Right lung (tissue), 5 donors: ENCODE data around the gene FUT6. TPM values are rescaled to one million over a fixed set of nuclear protein-coding genes. Genes with fewer than 3 reads are reported as not detected.
A peak's percentile ranks its signal among the peaks of the same experiment; 100 is the strongest.

Source experiments
- DNase-seq, 2 donors: peaks; one replicate each; pipeline ENCODE4 v3.0.0-alpha.2; 2013
- polyA plus RNA-seq, 5 donors: library from polyadenylated mRNA; unstranded; fragments of 120-200 nt; gene quantifications; one replicate each; pipeline versions ENCODE4 v1.2.1 to v1.2.3, GENCODE V29; 2013; ENCODE audit warnings: inconsistent platforms in 1 of 5, low replicate concordance in 1 of 5; ENCODE audit not compliant: insufficient read length in 5 of 5, insufficient read depth in 1 of 5

Gene FUT6
- polyA plus RNA-seq, 5 donors: 0.46 to 0.84 (median 0.71) TPM

DNA sequence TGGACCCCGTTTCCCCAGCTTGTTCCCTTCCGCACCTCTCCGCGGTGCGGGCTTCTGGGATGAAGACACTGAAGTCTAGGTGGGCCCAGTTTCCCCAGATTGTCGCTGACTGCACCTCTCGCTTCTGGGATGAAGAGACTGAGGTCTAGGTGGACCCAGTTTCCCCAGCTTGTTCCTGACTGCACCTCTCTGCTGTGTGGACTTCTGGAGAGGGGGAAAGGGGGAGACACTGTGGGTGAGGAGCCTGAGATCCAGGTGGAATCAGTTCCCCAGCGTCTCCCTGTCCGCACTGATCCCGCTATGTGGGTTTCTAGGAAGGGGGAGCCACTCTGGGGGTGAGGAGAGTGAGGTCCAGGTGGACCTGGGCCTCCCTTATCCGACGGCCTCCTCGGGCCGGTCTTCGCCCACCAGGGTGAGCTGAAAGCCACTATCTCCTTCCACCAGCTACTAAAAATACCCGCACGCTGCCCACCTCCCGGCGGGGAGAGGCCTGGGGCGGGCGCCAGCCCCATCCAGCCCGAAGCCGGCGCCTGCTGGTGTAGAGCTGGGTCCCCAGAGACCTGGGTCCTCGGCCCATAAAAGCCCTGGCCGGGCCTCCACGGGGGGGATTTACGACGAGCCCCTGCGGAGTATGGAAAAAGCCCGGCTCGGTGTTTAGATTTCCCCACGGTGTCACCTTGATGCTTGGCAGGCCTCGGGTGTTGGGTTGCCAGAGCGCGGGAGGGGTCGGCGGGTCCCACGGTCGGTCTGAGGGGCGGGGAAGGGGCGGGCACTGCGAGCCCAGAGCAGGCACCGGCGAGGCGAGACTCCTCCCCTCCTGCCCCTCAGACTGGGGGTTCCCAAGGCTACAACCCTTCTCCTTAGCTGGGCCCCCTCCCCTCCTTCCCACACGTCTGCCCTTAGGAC lies 10.6 kb downstream of the FUT6 start:
- DNase-seq: peak in 1 of 2 donors; percentile 51

GRCh38 chr19:5827891-5828660 lies 11.4 kb downstream of the FUT6 start:
- DNase-seq: peak; percentile 94

DNA sequence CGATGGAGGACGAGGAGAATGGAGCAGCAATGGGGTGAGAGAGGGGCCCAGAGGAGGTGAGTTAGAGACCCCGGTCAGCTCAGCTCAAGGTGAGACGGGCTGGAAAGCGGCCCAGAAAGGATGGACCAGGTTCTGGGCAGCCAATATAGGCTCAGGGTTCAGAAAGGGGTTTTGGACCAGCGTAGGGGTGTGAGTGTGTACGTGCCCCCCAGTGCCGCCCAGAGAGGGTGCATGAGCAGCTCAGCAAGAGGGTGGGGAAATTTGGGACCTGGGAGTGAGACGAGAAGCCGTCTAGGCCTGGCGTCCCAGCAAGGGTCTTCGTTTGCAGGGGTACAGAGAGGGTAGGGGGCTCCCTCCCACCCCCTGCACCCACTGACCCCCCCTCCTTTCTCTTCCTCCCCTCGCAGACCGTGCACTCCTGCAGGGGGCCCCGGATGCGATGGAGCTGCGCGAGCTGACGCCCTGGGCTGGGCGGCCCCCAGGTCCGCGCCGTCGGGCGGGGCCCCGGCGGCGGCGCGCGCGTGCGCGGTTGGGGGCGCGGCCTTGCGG lies 12.1 kb downstream of the FUT6 start:
- no peak for DNase-seq

DNA sequence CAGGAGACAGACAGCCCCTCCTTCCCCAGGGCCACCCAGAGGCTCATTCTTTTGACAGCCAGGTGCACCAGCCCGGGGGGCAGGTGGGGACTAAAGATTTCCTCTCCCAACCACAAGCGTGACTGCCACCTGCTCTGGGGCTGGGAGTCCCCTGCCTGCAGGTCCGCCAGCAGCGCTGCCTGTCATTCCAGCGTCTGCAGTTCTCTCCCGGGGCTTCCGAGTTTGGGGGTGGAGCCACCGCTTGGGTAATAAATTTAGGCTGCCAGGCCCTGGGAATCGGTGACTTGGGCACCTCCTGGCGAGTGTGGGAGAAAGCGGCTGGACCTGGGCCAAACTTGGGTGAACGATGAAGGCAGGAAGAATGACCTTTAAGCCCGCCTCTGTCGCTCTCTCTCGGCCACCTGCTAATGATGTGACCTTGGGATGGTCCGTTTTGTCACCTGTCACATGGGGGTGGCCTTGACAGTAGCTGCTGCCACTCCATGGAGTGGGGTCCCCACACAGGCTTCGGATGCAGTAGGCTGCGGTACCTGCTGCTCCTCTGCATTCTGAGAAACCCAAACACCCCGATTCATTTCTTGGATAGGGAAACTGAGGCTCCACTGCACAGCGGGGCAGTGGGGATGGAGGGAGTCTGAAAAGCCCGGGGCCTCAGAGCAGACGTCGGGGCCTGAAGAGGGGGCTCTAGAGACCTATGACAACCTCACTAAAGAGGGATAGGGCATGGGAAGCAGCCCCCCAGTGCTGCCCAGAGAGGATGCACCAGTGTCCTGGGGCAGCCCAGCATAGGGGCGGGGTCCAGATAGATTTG lies 12.8 kb downstream of the FUT6 start:
- no peak for DNase-seq

DNA sequence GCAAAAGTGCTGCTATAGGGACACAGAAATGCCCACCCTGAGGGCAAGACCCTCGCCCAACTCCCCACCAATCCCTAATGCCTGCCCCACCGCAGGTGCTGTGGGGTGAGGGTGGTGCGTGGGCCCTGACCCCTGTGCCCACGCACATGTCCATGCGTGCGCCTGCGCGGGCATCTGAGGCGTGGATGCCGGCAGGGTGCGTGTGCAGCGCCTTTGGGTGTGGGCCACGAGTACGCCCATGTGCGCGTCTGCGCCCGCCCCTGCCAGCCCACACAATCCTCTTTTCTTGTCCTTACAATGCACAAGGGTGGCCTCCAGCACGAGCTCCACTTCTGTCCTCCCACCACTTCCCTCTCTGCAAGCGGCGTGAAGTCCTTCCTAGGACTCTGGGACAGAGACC lies 14.3 kb downstream of the FUT6 start:
- no peak for DNase-seq

GRCh38 chr19:5824751-5825150 lies 14.8 kb downstream of the FUT6 start:
- DNase-seq: no peak

- DNase-seq: no peak
Observed at GRCh38 chr19:5823579-5824281, 15.8 kb downstream of the FUT6 start.

GRCh38 chr19:5822181-5822844 lies 17.2 kb downstream of the FUT6 start:
- no peak for DNase-seq

DNA sequence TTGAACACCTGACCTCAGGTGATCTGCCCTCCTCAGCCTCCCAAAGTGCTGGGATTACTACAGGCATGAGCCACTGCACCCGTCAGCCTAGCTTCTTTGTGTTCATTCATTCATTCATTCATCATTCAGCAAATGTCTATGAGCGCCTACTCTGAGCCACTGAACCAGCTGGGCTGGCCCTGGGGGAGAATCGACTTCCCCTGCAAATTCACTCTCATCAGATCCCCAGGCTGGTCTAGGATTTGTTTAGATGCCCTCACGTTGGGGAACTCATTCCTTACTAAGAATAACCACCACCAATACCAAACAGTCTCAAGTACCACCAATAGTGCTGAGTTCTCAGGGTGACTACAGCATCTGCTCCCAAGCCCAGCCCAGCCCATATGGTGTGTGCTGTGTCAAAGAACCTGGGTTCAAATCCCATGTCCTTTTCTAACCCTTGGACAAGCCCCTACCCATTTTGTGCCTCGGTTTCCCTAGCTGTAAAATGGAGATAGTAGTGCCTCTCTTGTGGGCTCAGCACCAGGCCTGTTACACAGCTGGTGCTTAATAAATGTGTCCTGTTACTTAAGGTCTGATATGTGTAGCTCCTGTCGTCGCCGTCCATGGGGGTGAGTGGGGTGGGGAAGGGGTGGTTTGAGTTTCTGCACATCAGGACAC lies 17.9 kb downstream of the FUT6 start:
- DNase-seq: no peak

DNA sequence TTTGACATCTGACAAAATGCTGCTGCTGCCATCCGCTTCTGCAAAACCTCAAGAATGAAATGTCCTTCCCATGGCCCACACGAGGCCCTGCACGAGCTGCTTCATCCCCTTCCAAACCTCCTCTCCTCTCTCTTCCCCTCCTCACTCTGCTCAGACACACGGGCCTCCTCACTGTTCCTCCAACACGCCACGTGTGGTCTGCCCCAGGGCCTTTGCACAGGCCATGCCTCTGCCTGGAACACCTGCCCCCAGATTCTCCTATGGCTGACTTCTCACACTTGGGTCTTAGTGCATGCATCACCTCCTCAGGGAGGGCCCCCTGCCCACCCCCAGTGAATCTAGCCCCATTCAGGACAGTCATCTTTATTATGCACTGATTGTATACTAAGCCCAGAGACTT lies 18.7 kb downstream of the FUT6 start:
- no peak for DNase-seq

GRCh38 chr19:5818594-5818993 lies 20.9 kb downstream of the FUT6 start:
- DNase-seq: no peak

DNA sequence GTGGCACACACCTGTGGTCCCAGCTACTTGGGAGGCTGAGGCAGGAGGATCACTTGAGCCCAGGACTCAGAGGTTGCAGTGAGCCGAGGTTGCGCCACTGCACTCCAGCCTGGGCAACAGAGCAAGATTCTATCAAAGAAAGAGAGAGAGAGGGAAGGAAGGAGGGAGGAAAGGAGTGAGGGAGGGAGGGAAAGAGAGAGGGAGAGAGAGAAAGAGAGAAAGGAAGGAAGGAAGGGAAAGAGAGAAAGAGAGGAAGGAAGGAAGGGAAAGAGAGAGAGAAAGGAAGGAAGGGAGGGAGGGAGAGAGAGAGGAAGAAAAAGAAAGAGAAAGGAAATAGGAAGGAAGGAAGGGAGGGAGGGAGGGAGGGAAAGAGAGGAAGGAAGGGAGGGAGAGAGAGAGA lies 22.3 kb downstream of the FUT6 start:
- no peak for DNase-seq

DNA sequence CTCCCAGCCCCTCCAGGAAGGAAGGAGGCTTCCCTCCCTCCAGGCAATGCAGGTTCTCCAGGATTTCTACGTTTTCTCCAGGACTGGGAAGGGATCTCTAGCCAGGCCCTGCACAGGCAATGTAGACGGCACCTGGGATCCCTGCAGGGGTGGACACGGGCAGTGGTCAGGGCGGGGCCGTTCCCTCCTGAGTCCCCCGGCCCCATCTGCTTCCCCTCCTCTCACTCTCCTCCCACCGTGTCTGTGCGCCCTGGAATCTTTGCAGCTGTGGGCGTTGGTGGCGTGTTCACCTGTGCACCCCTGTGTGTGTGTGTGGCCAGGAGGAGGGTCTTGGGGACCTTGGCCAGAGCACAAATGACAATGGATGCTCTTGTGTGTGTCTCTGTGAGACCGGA lies 24.7 kb downstream of the FUT6 start:
- no peak for DNase-seq

DNA sequence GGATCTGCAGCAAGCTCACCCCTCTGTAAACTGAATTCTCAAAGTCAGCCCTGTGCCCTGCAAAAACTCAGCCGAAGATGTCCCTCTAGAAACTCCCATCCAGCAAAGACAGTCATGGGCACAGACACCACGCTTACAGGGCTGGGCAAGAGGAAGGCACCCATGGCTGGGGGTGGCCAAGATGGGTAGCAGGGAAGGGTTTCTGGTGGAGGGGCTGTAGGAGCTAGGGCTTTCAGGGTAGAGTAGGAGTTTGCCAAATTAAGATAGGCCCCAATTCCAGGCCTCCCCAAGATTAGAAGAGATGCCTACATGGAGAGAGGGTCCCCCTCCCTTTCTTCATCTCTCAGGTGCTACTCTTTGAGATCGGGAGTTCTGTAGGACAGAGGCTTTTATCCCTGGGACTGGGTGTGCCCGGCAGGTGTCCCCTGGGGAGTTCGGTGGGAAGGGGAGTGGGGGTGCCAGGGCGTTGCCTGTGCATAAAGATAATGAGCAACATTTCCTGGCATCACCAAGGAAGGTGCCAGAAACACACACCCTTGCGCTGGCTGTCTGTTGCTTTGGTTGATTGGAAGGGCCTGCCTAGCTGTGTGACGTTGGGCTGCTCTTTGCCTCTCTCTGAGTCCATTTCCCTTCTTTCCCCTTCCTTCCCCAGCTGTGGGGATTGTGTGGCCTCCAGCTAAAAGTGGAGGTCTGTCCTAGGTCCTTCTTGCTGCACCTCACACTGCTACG lies 25.2 kb downstream of the FUT6 start:
- DNase-seq: no peak

GRCh38 chr19:5811117-5811516 lies 28.4 kb downstream of the FUT6 start:
- no peak for DNase-seq

GRCh38 chr19:5809469-5809868 lies 30.0 kb downstream of the FUT6 start:
- no peak for DNase-seq

GRCh38 chr19:5809053-5809452 lies 30.4 kb downstream of the FUT6 start:
- no peak for DNase-seq

DNA sequence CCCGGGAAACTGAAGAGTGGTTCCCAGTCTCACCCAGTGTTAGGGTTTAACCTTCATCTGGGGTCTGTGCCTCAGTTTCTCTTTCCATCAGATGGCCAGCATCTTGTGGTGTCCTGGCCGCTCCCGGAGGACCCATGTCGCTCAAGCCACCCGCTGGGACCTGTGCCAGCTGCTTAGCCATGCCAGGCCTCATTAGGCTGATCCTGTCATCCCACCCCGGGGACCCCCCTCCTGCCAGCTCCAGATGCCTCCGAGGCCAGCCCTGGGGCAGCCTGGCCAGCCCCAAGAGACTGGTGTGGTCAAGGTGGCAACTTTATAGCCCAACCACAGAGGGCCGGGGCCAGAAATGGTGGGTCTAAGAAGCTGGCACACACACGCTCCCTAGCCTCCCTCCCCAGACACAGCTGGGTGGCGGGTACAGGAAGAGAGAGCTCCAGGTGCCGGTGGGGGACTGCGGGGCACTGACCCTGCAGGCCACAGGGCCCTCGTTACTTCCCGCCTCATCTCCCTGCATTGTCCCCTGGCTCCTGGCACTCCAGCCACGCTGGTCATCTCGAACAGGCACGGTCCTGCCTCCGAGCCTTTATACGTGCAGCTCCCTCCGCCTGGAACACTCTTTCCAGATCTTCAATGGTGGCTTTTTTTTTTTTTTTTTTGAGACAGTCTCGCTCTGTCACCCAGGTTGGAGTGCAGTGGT lies 31.2 kb downstream of the FUT6 start:
- DNase-seq: no peak

DNA sequence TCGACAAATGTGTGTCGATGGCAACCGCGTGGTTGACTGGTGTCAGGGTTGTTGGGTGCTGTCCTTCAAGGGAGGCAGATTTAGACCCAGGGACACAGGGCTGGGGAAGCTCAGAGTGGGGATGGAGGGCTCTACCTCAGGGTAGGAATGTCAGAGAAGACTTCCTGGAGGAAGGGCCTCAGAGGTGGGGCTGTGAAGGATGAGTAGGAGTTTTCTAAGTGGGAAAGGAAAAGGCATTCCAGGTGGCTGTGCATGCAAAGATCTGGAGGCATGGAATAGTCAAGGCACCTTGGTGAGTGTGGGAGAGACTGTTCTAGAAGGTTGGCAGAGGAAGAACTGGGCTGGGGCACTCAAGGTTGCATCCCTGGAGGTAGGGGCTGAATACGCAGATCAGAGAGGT lies 32.6 kb downstream of the FUT6 start:
- DNase-seq: no peak
